SK-N-SH (cell line): ENCODE data around the gene PSMC3IP. TPM values are rescaled to one million over a fixed set of nuclear protein-coding genes. Genes with fewer than 3 reads are reported as not detected.
A peak's percentile ranks its signal among the peaks of the same experiment; 100 is the strongest.
"Not testable (repeated sequence)": the region's sequence is repeated elsewhere in the genome, so short reads cannot be mapped to it uniquely, and the experiment has no call there.

Experiments used
- CTCF ChIA-PET: fragments of 300-600, 350-600 bp; formaldehyde crosslinking; extraction: SDS; loops from one replicate; lab custom pipeline; 2021; lab: Yijun Ruan, JAX
- POLR2A ChIA-PET: fragments of 350-600 bp; sonication (Branson Sonifier 250); formaldehyde crosslinking; extraction: SDS; loops from one replicate; lab custom pipeline; 2020; ENCODE audit warnings: antibody characterized with exemption, inconsistent platforms; lab: Yijun Ruan, JAX
- DNase-seq: peaks from one replicate; pipeline ENCODE4 v3.0.0; 2012
- H2AFZ ChIP-seq: fragments of 200-600 bp; sonication (generic); 2 replicates; pipeline ENCODE4 v1.8.1; 2016; ENCODE audit warnings: antibody characterized with exemption, mild to moderate bottlenecking, low read depth
- H3F3A ChIP-seq: fragments of 200-600 bp; sonication (generic); replicated peaks from 2 replicates; pipeline ENCODE3; 2016; ENCODE audit warnings: antibody characterized with exemption, mild to moderate bottlenecking; ENCODE audit not compliant: insufficient read depth
- H3K27ac ChIP-seq, 2 experiments: fragments of 200-500 bp in 1 of 2; fragments of 200-600 bp in 1 of 2; sonication (Bioruptor generic) in 1 of 2; sonication (generic), shearing (Covaris generic) in 1 of 2; 2 replicates each; pipeline versions ENCODE4 v1.5.1 to v1.6.1; 2014 to 2016; ENCODE audit warnings: low read depth in 2 of 2, inconsistent platforms in 1 of 2, low read length in 1 of 2, mild to moderate bottlenecking in 1 of 2, mixed read lengths in 1 of 2
- H3K27me3 ChIP-seq: fragments of 200-600 bp; sonication (generic), shearing (Covaris generic); 2 replicates; pipeline ENCODE4 v1.6.1; 2016; ENCODE audit warnings: mixed run types; ENCODE audit not compliant: insufficient read depth
- H3K36me3 ChIP-seq, 2 experiments: fragments of 200-500 bp in 1 of 2; fragments of 200-600 bp in 1 of 2; sonication (Bioruptor generic) in 1 of 2; sonication (generic) in 1 of 2; replicated peaks in 1 of 2; 2 replicates each; pipeline versions ENCODE3 to v1.5.1; 2014 to 2016; ENCODE audit warnings: low read length in 1 of 2, mild to moderate bottlenecking in 1 of 2; ENCODE audit not compliant: insufficient read depth in 2 of 2, control insufficient read depth in 1 of 2
- H3K4me1 ChIP-seq, 2 experiments: fragments of 200-500 bp in 1 of 2; fragments of 200-600 bp in 1 of 2; sonication (Bioruptor generic) in 1 of 2; sonication (generic), shearing (Covaris generic) in 1 of 2; 2 replicates each; pipeline versions ENCODE4 v1.5.1 to v1.6.1; 2014 to 2016; ENCODE audit warnings: low read depth in 1 of 2, low read length in 1 of 2, mixed run types in 1 of 2; ENCODE audit not compliant: insufficient read depth in 2 of 2, control insufficient read depth in 1 of 2
- H3K4me2 ChIP-seq: fragments of 200-600 bp; sonication (generic), shearing (Covaris generic); 2 replicates; pipeline ENCODE4 v1.6.1; 2017; ENCODE audit warnings: mixed run types
- H3K4me3 ChIP-seq, 2 experiments: fragments of 200-500 bp in 1 of 2; fragments of 200-600 bp in 1 of 2; sonication (Bioruptor generic) in 1 of 2; sonication (generic), shearing (Covaris generic) in 1 of 2; 2 replicates each; pipeline versions ENCODE4 v1.5.1 to v1.8.1; 2014 to 2016; ENCODE audit warnings: low read depth in 2 of 2, inconsistent platforms in 1 of 2, low read length in 1 of 2, mild to moderate bottlenecking in 1 of 2, mixed read lengths in 1 of 2, moderate library complexity in 1 of 2
- H3K79me2 ChIP-seq: fragments of 200-600 bp; sonication (generic); 2 replicates; pipeline ENCODE4 v1.8.1; 2017; ENCODE audit warnings: mild to moderate bottlenecking; ENCODE audit not compliant: insufficient read depth
- H3K9ac ChIP-seq: fragments of 200-600 bp; sonication (generic); 2 replicates; pipeline ENCODE4 v1.6.1; 2017; ENCODE audit warnings: mixed run types
- H3K9me2 ChIP-seq: fragments of 200-600 bp; sonication (generic); 2 replicates; pipeline ENCODE4 v1.6.1; 2017; ENCODE audit warnings: mixed run types
- H3K9me3 ChIP-seq: fragments of 200-600 bp; sonication (generic); 2 replicates; pipeline ENCODE4 v1.6.1; 2017; ENCODE audit warnings: mixed run types, mild to moderate bottlenecking, moderate library complexity
- H4K20me1 ChIP-seq: fragments of 200-600 bp; sonication (generic); 2 replicates; pipeline ENCODE4 v1.6.1; 2017; ENCODE audit warnings: mild to moderate bottlenecking, mixed run types; ENCODE audit not compliant: insufficient read depth
- CHD2 ChIP-seq: fragments of 150-350 bp; IDR thresholded peaks from 2 replicates; pipeline ENCODE4 v1.6.1; 2018; ENCODE audit warnings: low read length; ENCODE audit not compliant: partially characterized antibody
- ELF1 ChIP-seq: IDR thresholded peaks from 2 replicates; pipeline ENCODE4 v1.4.0; 2012
- FOSL2 ChIP-seq: IDR thresholded peaks from 2 replicates; pipeline ENCODE4 v1.4.0; 2012; ENCODE audit warnings: low read depth, mild to moderate bottlenecking, moderate library complexity, borderline replicate concordance
- MXI1 ChIP-seq: IDR thresholded peaks from 2 replicates; pipeline ENCODE4 v1.6.1; 2012; ENCODE audit warnings: mild to moderate bottlenecking, low read depth, low read length, improper control_type of control experiment
- RAD21 ChIP-seq: IDR thresholded peaks from 2 replicates; pipeline ENCODE4 v1.6.1; 2012; ENCODE audit warnings: mild to moderate bottlenecking, low read length
- SMC3 ChIP-seq: IDR thresholded peaks from 2 replicates; pipeline ENCODE4 v1.6.1; 2012; ENCODE audit warnings: low read depth, low read length, improper control_type of control experiment
- TCF12 ChIP-seq: IDR thresholded peaks from 2 replicates; pipeline ENCODE4 v1.4.0; 2012
- WGBS: methylation state at CpG from one replicate; pipeline ENCODE4 v1.1.6; 2017; ENCODE audit warnings: low lambda C conversion rate; 5-methylcytosine and 5-hydroxymethylcytosine counted together
- polyA plus RNA-seq, 3 experiments: library from polyadenylated mRNA; depleted of rRNA; stranded (reverse); fragments of >200 nt; gene quantifications; 2 replicates each; pipeline ENCODE4 v1.2.3, GENCODE V29; 2012

PSMC3IP gene
- polyA plus RNA-seq, 1 of the 3 experiments (the other 2 are of a cell fraction) = 17.3 TPM

- H3K9ac ChIP-seq = no peak overlapping the region
- H3K36me3 ChIP-seq = no peaks in the 10 kb centered on the region
- WGBS = 81% methylated on average over 2 of the region's 2 CpGs
- ChIA-PET POLR2A (interaction anchor here (0.6 kb wide), 1 partner anchor 374 kb away, joined by 4 read pairs; no protein-coding TSS in a partner anchor), CTCF (interaction anchor here (0.8 to 1.8 kb wide), 4 partner anchors 23 to 97 kb away, joined by 3 to 6 read pairs (median 3); no protein-coding TSS in a partner anchor)
- no peaks in the 10 kb centered on the region for H4K20me1 ChIP-seq
- no peaks in the 10 kb centered on the region for H3K79me2 ChIP-seq
- H3K4me1 ChIP-seq = peaks cover 0 to 9% of the 10 kb centered on the region in 2 experiments; a peak in 1 of 4 replicates
- no peaks in the 10 kb centered on the region for H3K9me2 ChIP-seq
- TF ChIP-seq SMC3 = no peak
- no peak for TF ChIP-seq TCF12
- no peak for TF ChIP-seq CHD2
- TF ChIP-seq ELF1 = no peak
- TF ChIP-seq FOSL2 = no peak
- H2AFZ ChIP-seq = no peak overlapping the region
- H3K27me3 ChIP-seq = no peaks in the 10 kb centered on the region
- H3K9me3 ChIP-seq = no peaks in the 10 kb centered on the region
- peaks cover 2% of the 10 kb centered on the region for H3F3A ChIP-seq
- no peak overlapping the region for H3K27ac ChIP-seq
- DNase-seq = no peak
- H3K4me3 ChIP-seq = no peak overlapping the region
- no peak overlapping the region for H3K4me2 ChIP-seq
These were observed 45.7 kb upstream of the PSMC3IP start for GRCh38 chr17:42623271-42623670.

GRCh38 chr17:42621987-42622386, 44.5 kb upstream of the PSMC3IP start:
- H3K4me3 ChIP-seq, H3K79me2 ChIP-seq, H3K36me3 ChIP-seq, H3K27ac ChIP-seq, H4K20me1 ChIP-seq, H3K4me2 ChIP-seq, H3F3A ChIP-seq, CTCF ChIA-PET, H3K9ac ChIP-seq, H3K9me3 ChIP-seq, H3K9me2 ChIP-seq, POLR2A ChIA-PET, DNase-seq, H2AFZ ChIP-seq, H3K27me3 ChIP-seq: not testable (repeated sequence)
- WGBS = 84% methylated on average over 3 of the region's 3 CpGs
- peaks cover 0 to 16% of the 10 kb centered on the region in 2 experiments; a peak in 1 of 4 replicates for H3K4me1 ChIP-seq

- no peak for TF ChIP-seq MXI1
- peak; percentile 61 for TF ChIP-seq RAD21
- peak; percentile 51; the same call in 1 of the 2 replicates for TF ChIP-seq SMC3
- TF ChIP-seq, all 33 proteins: peak for 2
- no peaks in the 10 kb centered on the region for H4K20me1 ChIP-seq
- H3K9me2 ChIP-seq = no peaks in the 10 kb centered on the region
- peak overlapping the region in 1 of 2 experiments; percentile 71; a peak in 2 of 4 replicates for H3K27ac ChIP-seq
- H3K27me3 ChIP-seq = no peaks in the 10 kb centered on the region
- H2AFZ ChIP-seq = no peak overlapping the region
- no peaks in the 10 kb centered on the region for H3K9me3 ChIP-seq
- H3F3A ChIP-seq = peaks cover 10% of the 10 kb centered on the region
- no peak overlapping the region for H3K9ac ChIP-seq
- peaks cover 17% of the 10 kb centered on the region in 2 experiments for H3K36me3 ChIP-seq
- ChIA-PET CTCF (interaction anchor here (1.1 to 2.1 kb wide), 15 partner anchors 9 to 74 kb away, joined by 3 to 14 read pairs (median 5); partner anchors contain the start of genes CCR10, PLEKHH3 and PSMC3IP), POLR2A (interaction anchor here (0.6 to 2.2 kb wide), 8 partner anchors 10 to 187 kb away, joined by 3 to 12 read pairs (median 6); partner anchors contain the start of genes PLEKHH3, PSMC3IP, RETREG3 and TUBG1)
- H3K4me2 ChIP-seq = no peak overlapping the region
- WGBS = 73% methylated on average over 9 of the region's 9 CpGs
- peaks cover 0 to 16% of the 10 kb centered on the region in 2 experiments; a peak in 1 of 4 replicates for H3K4me1 ChIP-seq
- no peaks in the 10 kb centered on the region for H3K79me2 ChIP-seq
- peak; percentile 55 for DNase-seq
- no peak overlapping the region for H3K4me3 ChIP-seq
These were observed 41.1 kb upstream of the PSMC3IP start for GRCh38 chr17:42618442-42619150.
